ENCODE data around the gene PCP4. TPM values are rescaled to one million over a fixed set of nuclear protein-coding genes. Genes with fewer than 3 reads are reported as not detected.

Gene PCP4
- total RNA-seq, 1 donor, result not detected

GRCh38 chr21:39951183-39952101 is 84.2 kb downstream of the PCP4 start:
- TF ChIP-seq CTCF (IDR thresholded peaks at IDR 0.05; ENCODE audit: insufficient read depth, low read length), result no peak
- DNase-seq (ENCODE audit: low read depth), result no peak
- H3K4me3 ChIP-seq (ENCODE audit: low read depth, low read length), result no peak overlapping the region

GRCh38 chr21:39952265-39952664 is 85.0 kb downstream of the PCP4 start:
- H3K4me3 ChIP-seq (ENCODE audit: low read depth, low read length), result no peak overlapping the region
- DNase-seq (ENCODE audit: low read depth), result no peak
- TF ChIP-seq CTCF (IDR thresholded peaks at IDR 0.05; ENCODE audit: insufficient read depth, low read length), result no peak

- DNase-seq (ENCODE audit: low read depth), result no peak
- no peak overlapping the region for H3K4me3 ChIP-seq (ENCODE audit: low read depth, low read length)
- TF ChIP-seq CTCF (IDR thresholded peaks at IDR 0.05; ENCODE audit: insufficient read depth, low read length), result no peak
Measured at GRCh38 chr21:39954570-39954969, 87.3 kb downstream of the PCP4 start.

GRCh38 chr21:39955326-39955725 is 88.1 kb downstream of the PCP4 start:
- H3K4me3 ChIP-seq (ENCODE audit: low read depth, low read length), result no peak overlapping the region
- DNase-seq (ENCODE audit: low read depth), result no peak
- no peak for TF ChIP-seq CTCF (IDR thresholded peaks at IDR 0.05; ENCODE audit: insufficient read depth, low read length)

- no peak overlapping the region for H3K4me3 ChIP-seq (ENCODE audit: low read depth, low read length)
- TF ChIP-seq CTCF (IDR thresholded peaks at IDR 0.05; ENCODE audit: insufficient read depth, low read length), result no peak
- no peak for DNase-seq (ENCODE audit: low read depth)
Measured at GRCh38 chr21:39956586-39956985, 89.3 kb downstream of the PCP4 start.

GRCh38 chr21:39958731-39959130 is 91.5 kb downstream of the PCP4 start:
- no peak overlapping the region for H3K4me3 ChIP-seq (ENCODE audit: low read depth, low read length)
- no peak for DNase-seq (ENCODE audit: low read depth)
- TF ChIP-seq CTCF (IDR thresholded peaks at IDR 0.05; ENCODE audit: insufficient read depth, low read length), result no peak
